K562 (cell line): ENCODE results near the gene LYAR. TPM values are rescaled to one million over a fixed set of nuclear protein-coding genes. Genes with fewer than 3 reads are reported as not detected.

Experiments used
- ATAC-seq: fragments of 200-7000 bp; cut with Tn5 transposase; 3 replicates; pipeline ENCODE4 v1.9.1; 2020; ENCODE audit warnings: moderate library complexity
- Bru-seq: library from RNA; stranded (reverse); fragments of 400-500 nt; gene quantifications from one replicate; lab custom pipeline; 2021; lab: Mats Ljungman, UMichigan
- BruChase-seq, 2 experiments: library from RNA; stranded (reverse); fragments of 400-500 nt; gene quantifications; one replicate each; lab custom pipeline; 2021; lab: Mats Ljungman, UMichigan
- BruUV-seq: library from RNA; stranded (reverse); fragments of 400-500 nt; replicated peaks from 2 replicates; lab custom pipeline; 2021; lab: Mats Ljungman, UMichigan
- CTCF ChIA-PET: fragments of 300-600 bp; formaldehyde crosslinking; extraction: SDS; loops from one replicate; lab custom pipeline; 2021; ENCODE audit warnings: low intra/inter-chr PET ratio; lab: Yijun Ruan, JAX
- POLR2A ChIA-PET: fragments of 300-600, 350-650 bp; sonication (Branson Sonifier 250); formaldehyde crosslinking; extraction: SDS; loops from one replicate; lab custom pipeline; 2021; ENCODE audit warnings: antibody characterized with exemption, inconsistent platforms; lab: Yijun Ruan, JAX
- DNase-seq, 4 experiments: peaks; one replicate each; pipeline versions ENCODE4 v3.0.0 to v3.0.0-alpha.2; 2011 to 2018; ENCODE audit warnings: low spot score in 3 of 4, mixed read lengths in 3 of 4; ENCODE audit errors: extremely low read depth in 1 of 4
- FAIRE-seq: peaks from 2 replicates; lab custom pipeline; 2011; peaks lifted over from hg19 to GRCh38; lab: Jason Lieb, UNC
- H2AFZ ChIP-seq: 2 replicates; pipeline ENCODE4 v1.6.0; 2011; ENCODE audit warnings: low read depth, low read length, control low read depth, inconsistent platforms
- H3K27ac ChIP-seq: fragments of 200-600 bp; 3 replicates; pipeline ENCODE4 v1.8.0; 2011; ENCODE audit warnings: low read depth, mild to moderate bottlenecking, control low read depth, inconsistent platforms, low read length, moderate library complexity, mixed read lengths; ENCODE audit errors: extremely low read depth
- H3K27me3 ChIP-seq, 2 experiments: fragments of 300-600 bp in 1 of 2; 2 replicates in 1 of 2; 3 replicates in 1 of 2; pipeline versions ENCODE4 v1.6.0 to v1.8.0; 2011; ENCODE audit warnings: inconsistent platforms in 2 of 2, low read length in 2 of 2, mild to moderate bottlenecking in 1 of 2, mixed read lengths in 1 of 2, moderate library complexity in 1 of 2; ENCODE audit not compliant: control insufficient read depth in 2 of 2, insufficient read depth in 2 of 2
- H3K36me3 ChIP-seq: fragments of 300-600 bp; 3 replicates; pipeline ENCODE4 v1.8.0; 2011; ENCODE audit warnings: mild to moderate bottlenecking, low read length, inconsistent platforms; ENCODE audit not compliant: control insufficient read depth, insufficient read depth
- H3K4me1 ChIP-seq, 2 experiments: fragments of 200-600 bp in 1 of 2; replicated peaks in 1 of 2; 2 replicates in 1 of 2; 3 replicates in 1 of 2; pipeline versions ENCODE4 v1.5.1 to v1.8.0; 2011; ENCODE audit warnings: inconsistent platforms in 2 of 2, low read length in 2 of 2, mild to moderate bottlenecking in 1 of 2, mixed read lengths in 1 of 2, moderate library complexity in 1 of 2; ENCODE audit not compliant: control insufficient read depth in 2 of 2, insufficient read depth in 2 of 2
- H3K4me2 ChIP-seq: 2 replicates; pipeline ENCODE4 v1.6.1; 2011; ENCODE audit warnings: low read length, control low read depth, inconsistent platforms, mixed read lengths; ENCODE audit not compliant: insufficient read depth
- H3K4me3 ChIP-seq: fragments of 200-600 bp; sonication (generic), shearing (Covaris generic); 2 replicates; pipeline ENCODE4 v1.5.1; 2016; ENCODE audit warnings: control low read depth, inconsistent platforms
- H3K79me2 ChIP-seq: fragments of 200-600 bp; 3 replicates; pipeline ENCODE4 v1.8.0; 2011; ENCODE audit warnings: low read length, inconsistent platforms; ENCODE audit not compliant: control insufficient read depth, insufficient read depth
- H3K9ac ChIP-seq, 2 experiments: 2 replicates each; pipeline versions ENCODE4 v1.6.0 to v1.6.1; 2011; ENCODE audit warnings: low read depth in 2 of 2, low read length in 2 of 2, control low read depth in 1 of 2, inconsistent platforms in 1 of 2, mild to moderate bottlenecking in 1 of 2, mixed read lengths in 1 of 2; ENCODE audit not compliant: insufficient read depth in 1 of 2
- H3K9me1 ChIP-seq: one replicate; pipeline ENCODE4 v1.6.0; 2011; ENCODE audit warnings: inconsistent platforms, mild to moderate bottlenecking, low read length, moderate library complexity; ENCODE audit not compliant: control insufficient read depth, insufficient read depth
- H3K9me3 ChIP-seq: replicated peaks from 2 replicates; pipeline ENCODE4 v1.5.1; 2011; ENCODE audit warnings: low read depth, low read length, inconsistent platforms; ENCODE audit not compliant: control insufficient read depth, insufficient read depth
- H4K20me1 ChIP-seq: replicated peaks from 2 replicates; pipeline ENCODE4 v1.6.1; 2011; ENCODE audit warnings: low read length, inconsistent platforms, mixed read lengths; ENCODE audit not compliant: control insufficient read depth, insufficient read depth
- BRF1 ChIP-seq: IDR thresholded peaks from 3 replicates; pipeline ENCODE4 v1.6.1; 2011; ENCODE audit warnings: borderline replicate concordance, mild to moderate bottlenecking; ENCODE audit not compliant: insufficient read length; ENCODE audit errors: extremely low read depth
- CBX1 ChIP-seq: sonication (generic); IDR thresholded peaks from 2 replicates; pipeline ENCODE4 v1.6.1; 2016; ENCODE audit warnings: antibody characterized with exemption, low read depth, mild to moderate bottlenecking
- CCNT2 ChIP-seq: IDR thresholded peaks from 2 replicates; pipeline ENCODE4 v1.6.1; 2011; ENCODE audit warnings: borderline replicate concordance, low read depth, mild to moderate bottlenecking, moderate library complexity, mixed read lengths, low read length; ENCODE audit not compliant: insufficient read length; ENCODE audit errors: extremely low read depth
- DPF2 ChIP-seq: fragments of 450-650 bp; IDR thresholded peaks from 2 replicates; pipeline ENCODE4 v1.6.1; 2016
- EZH2 ChIP-seq: IDR thresholded peaks from 2 replicates; pipeline ENCODE4 v1.6.1; 2012; ENCODE audit warnings: low read depth, mild to moderate bottlenecking, inconsistent platforms, low read length, borderline replicate concordance
- POLR2B ChIP-seq: fragments of 450-650 bp; IDR thresholded peaks from 2 replicates; pipeline ENCODE4 v1.6.1; 2018; ENCODE audit warnings: low read depth; ENCODE audit not compliant: partially characterized antibody
- PREB ChIP-seq: sonication (generic); formaldehyde crosslinking; IDR thresholded peaks from 2 replicates; pipeline ENCODE4 v1.8.1; 2023; ENCODE audit warnings: mild to moderate bottlenecking, missing genetic modification reagents
- PURB ChIP-seq: sonication (generic); formaldehyde crosslinking; IDR thresholded peaks from 2 replicates; pipeline ENCODE4 v1.9.0; 2021; ENCODE audit warnings: low read depth, mild to moderate bottlenecking, missing genetic modification reagents
- RFX7 ChIP-seq: fragments of 250-450 bp; sonication (Bioruptor Pico); IDR thresholded peaks from 2 replicates; pipeline ENCODE4 v1.5.1; 2021; ENCODE audit warnings: mild to moderate bottlenecking
- SP2 ChIP-seq: IDR thresholded peaks from 2 replicates; pipeline ENCODE4 v1.6.1; 2011; ENCODE audit warnings: mild to moderate bottlenecking, low read depth, low read length, moderate library complexity; ENCODE audit not compliant: poor library complexity, severe bottlenecking; ENCODE audit errors: extremely low read depth
- U2AF1 ChIP-seq: fragments of 200-400 bp; formaldehyde crosslinking; optimal IDR thresholded peaks from 2 replicates; pipeline ENCODE3; 2017; ENCODE audit warnings: mild to moderate bottlenecking, low read depth, low read length, moderate library complexity
- WHSC1 ChIP-seq: IDR thresholded peaks from one replicate; pipeline ENCODE4 v1.6.1; 2012; ENCODE audit warnings: low read length, control low read depth, inconsistent platforms
- ZNF785 ChIP-seq: fragments of 250-450 bp; sonication (Bioruptor Pico); IDR thresholded peaks from 2 replicates; pipeline ENCODE4 v1.4.0; 2020; ENCODE audit warnings: mild to moderate bottlenecking
- WGBS: fragments of 100-300 bp; shearing (Covaris generic); methylation state at CpG from one replicate; pipeline ENCODE4 v1.1.6; 2016; ENCODE audit warnings: low coverage, mixed read lengths; ENCODE audit not compliant: insufficient coverage; ENCODE audit errors: missing lambda C conversion rate; 5-methylcytosine and 5-hydroxymethylcytosine counted together
- in situ Hi-C: fragments of 300-500 bp; cut with MboI; formaldehyde crosslinking; loops from 4 replicates; pipeline ENCODE4 v1.15.0; 2018; ENCODE audit warnings: inconsistent platforms, mixed read lengths
- intact Hi-C: fragments of 100-400 bp; cut with micrococcal nuclease; formaldehyde crosslinking; loops from 2 replicates; pipeline ENCODE4 v1.14.2; 2022
- long read RNA-seq, 3 experiments: library from polyadenylated mRNA in 2 of 3; library from RNA in 1 of 3; unstranded in 2 of 3; stranded (forward) in 1 of 3; transcript quantifications; one replicate each; pipeline ENCODE4 v2.0.0, GENCODE V29; 2019 to 2022
- polyA minus RNA-seq, 3 experiments: library from RNA; depleted of rRNA, polyadenylated mRNA; stranded (reverse); fragments of >200 nt; gene quantifications; 2 replicates each; pipeline ENCODE4 v1.2.3, GENCODE V29; 2011
- polyA plus RNA-seq, 8 experiments: library from polyadenylated mRNA; depleted of rRNA in 4 of 8; stranded (reverse) in 5 of 8; unstranded in 3 of 8; fragments of >200 nt; fragmentation: Nextera tagmentation in 2 of 8; fragmentation: Illumina TruSeq in 1 of 8; extraction: Ambion mirVana in 2 of 8; extraction: Trizol in 1 of 8; gene quantifications; 2 replicates each; pipeline versions ENCODE4 v1.2.1 to v1.2.3, GENCODE V29; 2011 to 2014; ENCODE audit warnings: inconsistent platforms in 1 of 8, missing spikeins in 1 of 8
- total RNA-seq, 7 experiments: library from RNA; depleted of rRNA in 6 of 7; stranded (reverse); fragments of >200 nt in 6 of 7; fragmentation: Illumina TruSeq in 2 of 7; extraction: Trizol in 2 of 7; gene quantifications; 2 replicates each; pipeline versions ENCODE4 v1.2.1 to v1.2.3, GENCODE V29; 2011 to 2021; ENCODE audit warnings: low replicate concordance in 1 of 7

Gene LYAR, protein sequence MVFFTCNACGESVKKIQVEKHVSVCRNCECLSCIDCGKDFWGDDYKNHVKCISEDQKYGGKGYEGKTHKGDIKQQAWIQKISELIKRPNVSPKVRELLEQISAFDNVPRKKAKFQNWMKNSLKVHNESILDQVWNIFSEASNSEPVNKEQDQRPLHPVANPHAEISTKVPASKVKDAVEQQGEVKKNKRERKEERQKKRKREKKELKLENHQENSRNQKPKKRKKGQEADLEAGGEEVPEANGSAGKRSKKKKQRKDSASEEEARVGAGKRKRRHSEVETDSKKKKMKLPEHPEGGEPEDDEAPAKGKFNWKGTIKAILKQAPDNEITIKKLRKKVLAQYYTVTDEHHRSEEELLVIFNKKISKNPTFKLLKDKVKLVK
- total RNA-seq (2011; cell fraction: chromatin; rRNA removed; ENCODE audit: low replicate concordance) = 19.5 and 40.6 TPM in 2 replicates
- 12.2 and 14.2 TPM in 2 replicates for total RNA-seq (2011; cell fraction: nucleolus; rRNA removed)
- 17.2 and 20.7 TPM in 2 replicates for total RNA-seq (2011; cell fraction: nucleoplasm; rRNA removed)
- total RNA-seq (2014; rRNA removed) (121 and 133 TPM in 2 replicates), total RNA-seq (2014; rRNA removed; fragmentation: Illumina TruSeq; extraction: Trizol) (154 and 156 TPM in 2 replicates), total RNA-seq (2015; rRNA removed; fragmentation: Illumina TruSeq; extraction: Trizol) (165 and 172 TPM in 2 replicates), total RNA-seq (2021) (72.9 and 73.4 TPM in 2 replicates), polyA plus RNA-seq (2011; rRNA removed) (28.9 and 44.5 TPM in 2 replicates), polyA plus RNA-seq (2014; fragmentation: Illumina TruSeq; extraction: Trizol) (128 and 166 TPM in 2 replicates), polyA plus RNA-seq (2014; fragmentation: Nextera tagmentation; extraction: Ambion mirVana) (10 to 100 TPM; 28.3 to 28.9 TPM), polyA plus RNA-seq (2014; rRNA removed) (112 and 127 TPM in 2 replicates), polyA minus RNA-seq (2011; rRNA and poly(A)+ RNA removed) (25.1 and 27.9 TPM in 2 replicates), Bru-seq, nascent RNA (percentile 89 among the genes with signal in this experiment), BruChase-seq, experiment 1, labeled RNA remaining after a 2-hour chase (percentile 89 among the genes with signal in this experiment), BruChase-seq, experiment 2, labeled RNA remaining after a 6-hour chase (percentile 90 among the genes with signal in this experiment)
- polyA plus RNA-seq (2011; cell fraction: cytosol; rRNA removed) = 5.4 and 10.3 TPM in 2 replicates
- polyA plus RNA-seq (2011; cell fraction: nucleus; rRNA removed) = 8.3 and 11.1 TPM in 2 replicates
- 48.3 and 109 TPM in 2 replicates for polyA plus RNA-seq (2012)
- 10.1 and 12.6 TPM in 2 replicates for polyA minus RNA-seq (2011; cell fraction: cytosol; rRNA and poly(A)+ RNA removed)
- polyA minus RNA-seq (2011; cell fraction: nucleus; rRNA and poly(A)+ RNA removed) = 10.6 and 19.1 TPM in 2 replicates
- long read RNA-seq, experiment 1, transcript LYAR-201 (10 exons, 1,569 nt) = major isoform, 101 of 224 reads
- long read RNA-seq, experiment 1, partial matches to known transcripts = 118 of 224 reads
- long read RNA-seq, experiment 1, other reads (novel, unspliced or antisense) = 3 of 224 reads
- long read RNA-seq, experiment 2, transcript LYAR-201 (10 exons, 1,569 nt) = major isoform, 26 of 67 reads
- long read RNA-seq, experiment 2, partial matches to known transcripts = 37 of 67 reads
- long read RNA-seq, experiment 2, other reads (novel, unspliced or antisense) = 2 of 67 reads
- long read RNA-seq, experiment 3, transcript LYAR-201 (10 exons, 1,569 nt) = major isoform, 25 of 106 reads
- long read RNA-seq, experiment 3, partial matches to known transcripts = 74 of 106 reads
- long read RNA-seq, experiment 3, other reads (novel, unspliced or antisense) = 7 of 106 reads

- BruUV-seq = no TSS peak
- CTCF ChIA-PET = interaction anchor here (0.7 kb wide), 1 partner anchor 38 kb away, joined by 3 read pairs; no protein-coding TSS in a partner anchor
- in situ Hi-C loops (no loop called here), intact Hi-C loops (loop anchor here (5.0 kb wide), 1 partner anchor 32 kb away; no protein-coding TSS in a partner anchor)
- Histone ChIP-seq H3K4me2 (peak within 1 kb of the TSS; percentile 88), H2AFZ (peak within 1 kb of the TSS; percentile 82), H3K27ac (peak within 1 kb of the TSS; percentile 83), H3K4me1 (peaks cover 11 to 20% of the 10 kb centered on the region in 2 experiments; a peak in 4 of 5 replicates), H3K9me3 (no peaks in the 10 kb centered on the region), H3K4me3 (peak within 1 kb of the TSS; percentile 85), H4K20me1 (0 out of 2 replicates have a peak, but pooled peaks cover 3% of the 10 kb centered on the region), H3K79me2 (peaks cover 67% of the 10 kb centered on the region), H3K9me1 (no peaks in the 10 kb centered on the region), H3K27me3 (no peaks in the 10 kb centered on the region; a peak in 1 of 5 replicates), H3K36me3 (peaks cover 37% of the 10 kb centered on the region), H3K9ac (peak within 1 kb of the TSS; percentile 90 to 91)
- DNase-seq (peak; percentile 94 to 96 (median 94)), ATAC-seq (peak; percentile 95), FAIRE-seq (peak; percentile 97)
- WGBS = under 1% methylated on average over 67 of the region's 77 CpGs
- POLR2A ChIA-PET = interaction anchor here (0.6 to 1.1 kb wide), 8 partner anchors 8 to 763 kb away, joined by 3 to 6 read pairs (median 3); no protein-coding TSS in a partner anchor
- TF ChIP-seq PREB (CRISPR knock-in tag) (no peak), PURB (CRISPR knock-in tag) (no peak), EZH2 (no peak), U2AF1 (no peak), SP2 (peak; percentile 27), ZNF785 (CRISPR knock-in tag) (no peak), POLR2B (peak; percentile 77), WHSC1 (no peak), CCNT2 (peak; percentile 57), BRF1 (no peak), DPF2 (no peak), RFX7 (CRISPR knock-in tag) (no peak), CBX1 (no peak)
Measured at GRCh38 chr4:4289941-4290850, at the start of gene LYAR, which contains the start of gene ZBTB49. Gene LYAR, minus strand, starts transcription at chr4:4290154. Its CDS starts 6,412 bp downstream, at chr4:4283742. Gene ZBTB49, plus strand, starts transcription at chr4:4290251. Its CDS starts 9,695 bp downstream, at chr4:4299946.
